CD4-positive, alpha-beta T cell treated with Interferon alpha-2 for 1 hour (primary cell): Measurements from ENCODE around the gene OR2T2.
"Not testable (repeated sequence)": the region's sequence is repeated elsewhere in the genome, so short reads cannot be mapped to it uniquely, and the experiment has no call there.

ENCODE experiments used
- DNase-seq, 2 donors: peaks; one replicate each; pipeline ENCODE4 v3.0.0-alpha.2; 2020 to 2022

The OR2T2 gene

GRCh38 chr1:248445399-248445798 is at the start of gene OR2T2:
Gene OR2T2 (plus strand): TSS chr1:248445637. CDS start chr1:248452798, 7,161 bp downstream.
- not testable (repeated sequence) for DNase-seq

- no peak for DNase-seq
These were observed 42.7 kb upstream of the OR2T2 start, which contains the start of gene OR2T1 for GRCh38 chr1:248402748-248403147. Gene OR2T1 (plus strand): TSS chr1:248403048. CDS start chr1:248406148, 3,100 bp downstream.

- no peak for DNase-seq
These were observed 41.4 kb upstream of the OR2T2 start for GRCh38 chr1:248404024-248404423.

- no peak for DNase-seq
These were observed 38.4 kb upstream of the OR2T2 start for GRCh38 chr1:248406721-248407692.

- DNase-seq = no peak
These were observed 29.2 kb upstream of the OR2T2 start for GRCh38 chr1:248416226-248416625.

GRCh38 chr1:248417854-248418253 is 27.6 kb upstream of the OR2T2 start:
- DNase-seq = no peak

- no peak for DNase-seq
These were observed 24.1 kb upstream of the OR2T2 start for GRCh38 chr1:248421384-248421783.

GRCh38 chr1:248427526-248428191 is 17.8 kb upstream of the OR2T2 start:
- not testable (repeated sequence) for DNase-seq

GRCh38 chr1:248428192-248428533 is 17.3 kb upstream of the OR2T2 start:
- DNase-seq = not testable (repeated sequence)

GRCh38 chr1:248431683-248432082 is 13.8 kb upstream of the OR2T2 start:
- DNase-seq = not testable (repeated sequence)

GRCh38 chr1:248432201-248432600 is 13.2 kb upstream of the OR2T2 start:
- not testable (repeated sequence) for DNase-seq

GRCh38 chr1:248433811-248434415 is 11.5 kb upstream of the OR2T2 start:
- not testable (repeated sequence) for DNase-seq

GRCh38 chr1:248434913-248435312 is 10.5 kb upstream of the OR2T2 start:
- not testable (repeated sequence) for DNase-seq

- not testable (repeated sequence) for DNase-seq
These were observed 9.1 kb upstream of the OR2T2 start for GRCh38 chr1:248436303-248436702.

GRCh38 chr1:248438668-248439067 is 6.8 kb upstream of the OR2T2 start:
- DNase-seq = not testable (repeated sequence)

- DNase-seq = not testable (repeated sequence)
These were observed 6.2 kb upstream of the OR2T2 start for GRCh38 chr1:248439283-248439682.

- DNase-seq = not testable (repeated sequence)
These were observed 2.7 kb upstream of the OR2T2 start for GRCh38 chr1:248442500-248443277.

GRCh38 chr1:248444603-248445002 is 834 bp upstream of the OR2T2 start:
- not testable (repeated sequence) for DNase-seq

GRCh38 chr1:248448409-248449074 is 3.1 kb downstream of the OR2T2 start:
- DNase-seq = not testable (repeated sequence)

GRCh38 chr1:248449821-248450465 is 4.5 kb downstream of the OR2T2 start:
- DNase-seq = not testable (repeated sequence)

GRCh38 chr1:248450466-248451145 is 5.2 kb downstream of the OR2T2 start:
- DNase-seq = not testable (repeated sequence)
